Measurements from ENCODE around the gene C9orf43. TPM values are rescaled to one million over a fixed set of nuclear protein-coding genes. Genes with fewer than 3 reads are reported as not detected.
A peak's percentile ranks its signal among the peaks of the same experiment; 100 is the strongest.

C9orf43 gene
- total RNA-seq, 1 experiment from 2014 or later: 1.9 TPM

- peaks cover 4% of the 10 kb centered on the region; the same call in 1 of the 2 replicates for H3K9me3 ChIP-seq
- peak overlapping the region; percentile 77 for H3K27ac Mint-ChIP-seq (ENCODE audit: unreplicated experiment)
- H3K9me3 Mint-ChIP-seq (ENCODE audit: unreplicated experiment): peaks cover 11% of the 10 kb centered on the region
- H3K4me1 Mint-ChIP-seq (ENCODE audit: low read depth, unreplicated experiment): peaks cover 40% of the 10 kb centered on the region
- peaks cover 48% of the 10 kb centered on the region for H3K4me1 ChIP-seq
- ChIA-PET CTCF (interaction anchor here (0.6 to 1.5 kb wide), 4 partner anchors 14 to 1201 kb away, joined by 3 to 5 read pairs (median 4); partner anchors contain the start of genes ALAD and SLC31A2), POLR2A (interaction anchor here (1.1 kb wide), 2 partner anchors 111 to 166 kb away, joined by 3 to 4 read pairs; partner anchors contain the start of genes CDC26, FKBP15, PRPF4 and SLC31A1)
- no peaks in the 10 kb centered on the region for H3K27me3 ChIP-seq (replicated peaks; ENCODE audit: control insufficient read depth, insufficient read depth, low read length)
- TSS peak; percentile 72 for BruUV-seq (replicated peaks)
- intact Hi-C loops (cut with micrococcal nuclease; ENCODE audit: unreplicated experiment): loop anchor here (1.0 kb wide), 1 partner anchor 15 kb away; the partner anchor contains the start of gene ALAD
- H3K27me3 Mint-ChIP-seq (ENCODE audit: insufficient read depth, unreplicated experiment): no peaks in the 10 kb centered on the region
- no peak overlapping the region for H3K4me3 ChIP-seq (ENCODE audit: low read depth, low read length)
- H3K4me3 Mint-ChIP-seq (ENCODE audit: unreplicated experiment): peak overlapping the region; percentile 30
- 0 out of 2 replicates have a peak, but pooled peaks cover 3% of the 10 kb centered on the region for H3K36me3 ChIP-seq (ENCODE audit: control insufficient read depth, insufficient read depth, low read length)
- H3K36me3 Mint-ChIP-seq (ENCODE audit: insufficient read depth, unreplicated experiment): peaks cover 55% of the 10 kb centered on the region
- TF ChIP-seq, protein P1, sequence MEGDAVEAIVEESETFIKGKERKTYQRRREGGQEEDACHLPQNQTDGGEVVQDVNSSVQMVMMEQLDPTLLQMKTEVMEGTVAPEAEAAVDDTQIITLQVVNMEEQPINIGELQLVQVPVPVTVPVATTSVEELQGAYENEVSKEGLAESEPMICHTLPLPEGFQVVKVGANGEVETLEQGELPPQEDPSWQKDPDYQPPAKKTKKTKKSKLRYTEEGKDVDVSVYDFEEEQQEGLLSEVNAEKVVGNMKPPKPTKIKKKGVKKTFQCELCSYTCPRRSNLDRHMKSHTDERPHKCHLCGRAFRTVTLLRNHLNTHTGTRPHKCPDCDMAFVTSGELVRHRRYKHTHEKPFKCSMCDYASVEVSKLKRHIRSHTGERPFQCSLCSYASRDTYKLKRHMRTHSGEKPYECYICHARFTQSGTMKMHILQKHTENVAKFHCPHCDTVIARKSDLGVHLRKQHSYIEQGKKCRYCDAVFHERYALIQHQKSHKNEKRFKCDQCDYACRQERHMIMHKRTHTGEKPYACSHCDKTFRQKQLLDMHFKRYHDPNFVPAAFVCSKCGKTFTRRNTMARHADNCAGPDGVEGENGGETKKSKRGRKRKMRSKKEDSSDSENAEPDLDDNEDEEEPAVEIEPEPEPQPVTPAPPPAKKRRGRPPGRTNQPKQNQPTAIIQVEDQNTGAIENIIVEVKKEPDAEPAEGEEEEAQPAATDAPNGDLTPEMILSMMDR (IDR thresholded peaks at IDR 0.05; ENCODE audit: insufficient read depth in 1 of 2, low read depth in 1 of 2, low read length in 1 of 2, severe bottlenecking in 1 of 2, unreplicated experiment in 1 of 2): no peak
- DNase-seq: peak in 1 of 2 experiments; percentile 47
Observed at GRCh38 chr9:113386571-113387393, 23.8 kb upstream of the C9orf43 start.

DNA sequence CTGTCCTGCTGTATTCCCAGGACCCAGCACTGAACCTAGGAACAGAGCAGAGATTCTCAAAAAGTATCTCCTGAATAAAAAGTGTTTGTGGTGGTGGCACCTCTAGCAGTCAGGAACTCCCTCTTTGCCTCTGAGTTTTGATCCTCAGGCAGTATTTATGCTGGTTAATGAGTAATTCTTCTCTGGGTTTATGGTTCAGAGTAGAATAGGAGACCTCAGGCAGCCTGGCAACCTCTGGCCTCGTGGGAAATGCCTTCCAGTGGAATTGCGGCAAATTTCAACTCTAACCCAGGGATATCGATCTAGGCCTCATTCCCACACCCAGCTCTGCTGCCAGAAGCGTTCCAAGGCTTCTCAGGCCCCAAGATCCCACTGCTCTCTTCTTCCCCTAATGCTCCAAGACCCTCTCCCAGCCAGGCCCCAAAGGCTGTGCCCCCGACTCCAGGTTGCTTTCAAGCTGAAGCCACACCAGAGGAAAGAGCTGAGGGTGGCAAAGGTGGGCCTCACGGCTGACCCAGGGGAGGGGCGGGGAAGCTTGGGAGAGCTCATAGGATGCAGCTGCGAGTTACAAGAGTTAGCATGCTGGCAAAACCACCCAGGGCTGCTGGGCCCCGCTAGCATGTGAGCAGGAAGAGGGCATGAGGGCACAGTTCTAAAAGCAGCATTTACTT lies 22.9 kb upstream of the C9orf43 start:
- Mint-ChIP-seq H3K27me3 (ENCODE audit: insufficient read depth, unreplicated experiment) (no peaks in the 10 kb centered on the region), H3K36me3 (ENCODE audit: insufficient read depth, unreplicated experiment) (peaks cover 54% of the 10 kb centered on the region), H3K9me3 (ENCODE audit: unreplicated experiment) (peaks cover 11% of the 10 kb centered on the region), H3K27ac (ENCODE audit: unreplicated experiment) (peak overlapping the region; percentile 77), H3K4me1 (ENCODE audit: low read depth, unreplicated experiment) (peaks cover 40% of the 10 kb centered on the region), H3K4me3 (ENCODE audit: unreplicated experiment) (peak overlapping the region; percentile 30)
- TF ChIP-seq, protein P1 (IDR thresholded peaks at IDR 0.05; ENCODE audit: insufficient read depth in 1 of 2, low read depth in 1 of 2, low read length in 1 of 2, severe bottlenecking in 1 of 2, unreplicated experiment in 1 of 2): no peak
- DNase-seq: peak; percentile 68 to 78
- POLR2A ChIA-PET: interaction anchor here (0.6 to 1.1 kb wide), 3 partner anchors 14 to 167 kb away, joined by 3 to 4 read pairs (median 3); partner anchors contain the start of genes ALAD, FKBP15 and SLC31A1
- Histone ChIP-seq H3K9me3 (no peaks in the 10 kb centered on the region), H3K27me3 (replicated peaks; ENCODE audit: control insufficient read depth, insufficient read depth, low read length) (no peaks in the 10 kb centered on the region), H3K4me1 (peaks cover 41% of the 10 kb centered on the region), H3K4me3 (ENCODE audit: low read depth, low read length) (no peak overlapping the region), H3K36me3 (ENCODE audit: control insufficient read depth, insufficient read depth, low read length) (0 out of 2 replicates have a peak, but pooled peaks cover 4% of the 10 kb centered on the region)
- CTCF ChIA-PET: interaction anchor here (0.6 to 1.5 kb wide), 4 partner anchors 13 to 1201 kb away, joined by 3 to 5 read pairs (median 4); partner anchors contain the start of genes ALAD and SLC31A2
- intact Hi-C loops (cut with micrococcal nuclease; ENCODE audit: unreplicated experiment): loop anchor here (1.0 kb wide), 1 partner anchor 14 kb away; the partner anchor contains the start of gene ALAD
- BruUV-seq (replicated peaks): no TSS peak

DNA sequence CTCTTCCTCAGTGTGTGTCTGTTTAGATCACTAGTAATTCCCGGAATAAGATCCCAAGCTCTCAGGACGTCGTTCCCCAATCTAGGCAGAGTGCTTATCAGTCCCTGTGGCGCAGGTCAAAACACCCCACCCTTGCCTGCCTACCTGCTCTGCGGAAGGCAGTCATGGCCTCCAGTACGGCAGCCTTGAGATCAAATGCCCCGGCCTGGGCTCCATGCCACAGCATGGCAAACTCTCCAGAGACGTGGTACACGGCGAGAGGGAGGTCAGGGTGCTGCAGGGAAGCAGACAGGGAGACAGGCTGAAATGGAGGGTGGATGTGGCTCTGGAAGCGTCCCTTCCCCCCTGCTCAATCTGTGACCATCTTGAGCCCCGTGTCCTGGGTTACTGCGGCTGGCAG lies 21.7 kb upstream of the C9orf43 start:
- CTCF ChIA-PET: interaction anchor here (1.3 kb wide), 1 partner anchor 12 kb away, joined by 4 read pairs; the partner anchor contains the start of gene ALAD
- TF ChIP-seq, protein P1 (IDR thresholded peaks at IDR 0.05; ENCODE audit: insufficient read depth in 1 of 2, low read depth in 1 of 2, low read length in 1 of 2, severe bottlenecking in 1 of 2, unreplicated experiment in 1 of 2): no peak
- no peak overlapping the region for H3K4me3 ChIP-seq (ENCODE audit: low read depth, low read length)
- H3K36me3 ChIP-seq (ENCODE audit: control insufficient read depth, insufficient read depth, low read length): 0 out of 2 replicates have a peak, but pooled peaks cover 4% of the 10 kb centered on the region
- POLR2A ChIA-PET: no interaction called here
- H3K27ac Mint-ChIP-seq (ENCODE audit: unreplicated experiment): peak overlapping the region; percentile 77
- no peak overlapping the region for H3K4me3 Mint-ChIP-seq (ENCODE audit: unreplicated experiment)
- no TSS peak for BruUV-seq (replicated peaks)
- H3K9me3 Mint-ChIP-seq (ENCODE audit: unreplicated experiment): peaks cover 11% of the 10 kb centered on the region
- intact Hi-C loops (cut with micrococcal nuclease; ENCODE audit: unreplicated experiment): no loop called here
- H3K27me3 Mint-ChIP-seq (ENCODE audit: insufficient read depth, unreplicated experiment): no peaks in the 10 kb centered on the region
- H3K4me1 ChIP-seq: peaks cover 30% of the 10 kb centered on the region
- peaks cover 55% of the 10 kb centered on the region for H3K36me3 Mint-ChIP-seq (ENCODE audit: insufficient read depth, unreplicated experiment)
- H3K4me1 Mint-ChIP-seq (ENCODE audit: low read depth, unreplicated experiment): peaks cover 33% of the 10 kb centered on the region
- no peak for DNase-seq
- H3K9me3 ChIP-seq: no peaks in the 10 kb centered on the region
- H3K27me3 ChIP-seq (replicated peaks; ENCODE audit: control insufficient read depth, insufficient read depth, low read length): no peaks in the 10 kb centered on the region

Data from Caco-2 (cell line).